Peyer's patch (tissue), 4 donors: ENCODE data around the gene STK24. TPM values are rescaled to one million over a fixed set of nuclear protein-coding genes. Genes with fewer than 3 reads are reported as not detected.
A peak's percentile ranks its signal among the peaks of the same experiment; 100 is the strongest.
"Not testable (repeated sequence)": the region's sequence is repeated elsewhere in the genome, so short reads cannot be mapped to it uniquely, and the experiment has no call there.

Source experiments
- DNase-seq, 3 donors: peaks; one replicate each; pipeline ENCODE4 v3.0.0-alpha.2; 2017 to 2019
- H3K27ac ChIP-seq, 4 donors: fragments of 200-600 bp; sonication (generic); one replicate each; pipeline ENCODE4 v1.5.1; 2016 to 2019
- H3K27me3 ChIP-seq, 2 donors: fragments of 200-600 bp; sonication (generic); one replicate each; pipeline ENCODE4 v1.5.1; 2019
- H3K36me3 ChIP-seq, 3 donors: fragments of 200-600 bp; sonication (generic); one replicate each; pipeline ENCODE4 v1.5.1; 2016 to 2019
- H3K4me1 ChIP-seq, 4 donors: fragments of 200-600 bp; sonication (generic); one replicate each; pipeline ENCODE4 v1.5.1; 2016 to 2019
- H3K4me3 ChIP-seq, 4 donors: fragments of 200-600 bp; sonication (generic); 1 replicate in 3 of 4; 2 replicates in 1 of 4; pipeline ENCODE4 v1.5.1; 2016 to 2019; ENCODE audit warnings: mild to moderate bottlenecking in 1 of 4
- H3K9me3 ChIP-seq, 4 donors: fragments of 200-600 bp; sonication (generic); one replicate each; pipeline ENCODE4 v1.5.1; 2016 to 2019; ENCODE audit warnings: mild to moderate bottlenecking in 1 of 4
- POLR2A ChIP-seq, 2 donors: fragments of 450-650 bp; IDR thresholded peaks; one replicate each; pipeline ENCODE4 v1.5.1; 2017; ENCODE audit warnings: antibody characterized with exemption in 2 of 2, mild to moderate bottlenecking in 2 of 2, moderate library complexity in 2 of 2
- total RNA-seq, 4 donors: library from RNA; depleted of rRNA; stranded (reverse); fragments of >200 nt; gene quantifications; one replicate each; pipeline ENCODE4 v1.1.0, GENCODE V29; 2016
- TF ChIP-seq, protein P1 (sequence below), 6 experiments: fragments of 450-650 bp in 4 of 6; fragments of 200-600 bp in 2 of 6; sonication (generic) in 1 of 6; IDR thresholded peaks; one replicate each; pipeline ENCODE4 v1.5.1; 2017 to 2019; ENCODE audit warnings: antibody characterized with exemption in 6 of 6, mild to moderate bottlenecking in 3 of 6, moderate library complexity in 1 of 6

The STK24 gene
- total RNA-seq, 4 donors from 2014 or later, result 84.2 to 137 (median 119) TPM

- DNase-seq, result no peak
- H3K4me1 ChIP-seq, result peaks cover 4 to 60% (median 24%) of the 10 kb centered on the region in 4 donors
- TF ChIP-seq POLR2A (IDR thresholded peaks at IDR 0.05), result no peak
- TF ChIP-seq, protein P1, sequence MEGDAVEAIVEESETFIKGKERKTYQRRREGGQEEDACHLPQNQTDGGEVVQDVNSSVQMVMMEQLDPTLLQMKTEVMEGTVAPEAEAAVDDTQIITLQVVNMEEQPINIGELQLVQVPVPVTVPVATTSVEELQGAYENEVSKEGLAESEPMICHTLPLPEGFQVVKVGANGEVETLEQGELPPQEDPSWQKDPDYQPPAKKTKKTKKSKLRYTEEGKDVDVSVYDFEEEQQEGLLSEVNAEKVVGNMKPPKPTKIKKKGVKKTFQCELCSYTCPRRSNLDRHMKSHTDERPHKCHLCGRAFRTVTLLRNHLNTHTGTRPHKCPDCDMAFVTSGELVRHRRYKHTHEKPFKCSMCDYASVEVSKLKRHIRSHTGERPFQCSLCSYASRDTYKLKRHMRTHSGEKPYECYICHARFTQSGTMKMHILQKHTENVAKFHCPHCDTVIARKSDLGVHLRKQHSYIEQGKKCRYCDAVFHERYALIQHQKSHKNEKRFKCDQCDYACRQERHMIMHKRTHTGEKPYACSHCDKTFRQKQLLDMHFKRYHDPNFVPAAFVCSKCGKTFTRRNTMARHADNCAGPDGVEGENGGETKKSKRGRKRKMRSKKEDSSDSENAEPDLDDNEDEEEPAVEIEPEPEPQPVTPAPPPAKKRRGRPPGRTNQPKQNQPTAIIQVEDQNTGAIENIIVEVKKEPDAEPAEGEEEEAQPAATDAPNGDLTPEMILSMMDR (IDR thresholded peaks at IDR 0.05), result no peak
These were observed 1.7 kb downstream of the STK24 start for GRCh38 chr13:98575009-98575903.

GRCh38 chr13:98571955-98572662 lies 4.8 kb downstream of the STK24 start:
- Histone ChIP-seq H3K36me3 (no peaks in the 10 kb centered on the region), H3K27me3 (no peaks in the 10 kb centered on the region), H3K4me1 (peaks cover 8 to 76% (median 33%) of the 10 kb centered on the region in 4 donors), H3K27ac (peak overlapping the region; percentile 70 to 91 (median 80)), H3K9me3 (no peaks in the 10 kb centered on the region), H3K4me3 (peak overlapping the region in 1 of 4 donors; percentile 22)
- DNase-seq, result peak; percentile 44 to 84 (median 79)
- TF ChIP-seq, protein P1 (IDR thresholded peaks at IDR 0.05), result peak in 1 of 6 experiments; percentile 6
- peak; percentile 36 to 66 for TF ChIP-seq POLR2A (IDR thresholded peaks at IDR 0.05)

More at GRCh38 chr13:98575009-98575903, 1.7 kb downstream of the STK24 start:
- no peaks in the 10 kb centered on the region for H3K36me3 ChIP-seq
- peak overlapping the region; percentile 78 to 97 (median 93) for H3K4me3 ChIP-seq
- H3K9me3 ChIP-seq, result no peaks in the 10 kb centered on the region
- peak overlapping the region; percentile 94 to 100 (median 98) for H3K27ac ChIP-seq
- H3K27me3 ChIP-seq, result no peaks in the 10 kb centered on the region

GRCh38 chr13:98570929-98571372 lies 6.0 kb downstream of the STK24 start:
- Histone ChIP-seq H3K4me3 (peak overlapping the region; percentile 23 to 43 (median 34)), H3K27ac (peak overlapping the region; percentile 70 to 91 (median 80)), H3K4me1 (peaks cover 8 to 88% (median 42%) of the 10 kb centered on the region in 4 donors), H3K27me3 (no peaks in the 10 kb centered on the region), H3K9me3 (no peaks in the 10 kb centered on the region), H3K36me3 (no peaks in the 10 kb centered on the region)
- TF ChIP-seq, protein P1 (IDR thresholded peaks at IDR 0.05), result peak in 1 of 6 experiments; percentile 7
- peak; percentile 19 to 30 for TF ChIP-seq POLR2A (IDR thresholded peaks at IDR 0.05)
- peak; percentile 66 to 79 (median 72) for DNase-seq

DNA sequence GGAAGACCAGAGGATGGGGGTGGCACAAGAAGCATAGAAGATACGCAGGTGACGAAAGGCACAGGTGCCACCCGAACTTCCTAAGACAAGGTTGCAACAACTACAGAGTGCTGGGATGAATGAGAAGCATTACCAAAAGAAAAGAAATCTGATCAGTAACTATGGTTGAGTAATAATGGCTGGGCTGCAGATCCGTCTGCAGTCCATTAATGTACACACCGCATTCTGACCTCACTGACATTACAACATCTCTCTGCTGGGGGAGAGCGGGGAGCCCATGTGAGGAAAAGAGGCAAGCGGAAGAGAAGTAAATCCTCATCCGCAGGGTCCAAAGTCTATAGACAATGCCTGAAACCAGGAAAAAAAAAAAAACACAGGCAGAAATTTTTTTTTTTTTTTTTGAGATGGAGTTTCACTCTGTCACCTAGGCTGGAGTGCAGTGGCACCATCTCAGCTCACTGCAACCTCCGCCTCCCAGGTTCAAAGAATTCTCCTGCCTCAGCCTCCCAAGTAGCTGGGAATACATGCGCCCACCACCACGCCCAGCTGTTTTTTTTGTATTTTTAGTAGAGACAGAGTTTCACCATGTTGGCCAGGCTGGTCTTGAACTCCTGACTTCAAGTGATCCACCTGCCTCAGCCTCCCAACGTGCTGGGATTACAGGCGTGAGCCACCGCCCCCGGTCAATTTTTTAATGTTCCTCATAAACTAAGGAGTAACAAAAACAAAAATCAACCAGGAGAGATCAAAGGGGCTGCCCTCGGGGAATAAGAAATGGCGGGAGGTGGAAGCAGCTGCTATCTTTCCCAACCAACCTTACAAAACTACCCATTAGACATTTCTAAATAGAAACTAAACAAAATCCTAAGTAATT lies 7.2 kb downstream of the STK24 start:
- DNase-seq, result peak in 1 of 3 donors; percentile 78
- H3K9me3 ChIP-seq, H3K4me3 ChIP-seq, H3K27me3 ChIP-seq, H3K36me3 ChIP-seq: not testable (repeated sequence)
- Histone ChIP-seq H3K4me1 (peaks cover 8 to 98% (median 50%) of the 10 kb centered on the region in 4 donors), H3K27ac (peak overlapping the region; percentile 70 to 91 (median 80))

- Histone ChIP-seq H3K27me3 (no peaks in the 10 kb centered on the region), H3K27ac (peak overlapping the region in 3 of 4 donors; percentile 28 to 84 (median 77)), H3K4me3 (no peak overlapping the region), H3K4me1 (peaks cover 8 to 98% (median 54%) of the 10 kb centered on the region in 4 donors), H3K9me3 (no peaks in the 10 kb centered on the region), H3K36me3 (no peaks in the 10 kb centered on the region)
- no peak for TF ChIP-seq POLR2A (IDR thresholded peaks at IDR 0.05)
- TF ChIP-seq, protein P1 (IDR thresholded peaks at IDR 0.05), result no peak
- no peak for DNase-seq
These were observed 8.0 kb downstream of the STK24 start for GRCh38 chr13:98568918-98569317.
